Activated CD4-positive, alpha-beta T cell treated with anti-CD3 and anti-CD28 coated beads, Interleukin-2, amount 50 U/mL, for 16 hours (primary cell): ENCODE measurements around the gene OR51B2.

ENCODE experiments used
- DNase-seq: peaks from one replicate; pipeline ENCODE4 v3.0.0-alpha.2; 2020

Gene OR51B2

DNA sequence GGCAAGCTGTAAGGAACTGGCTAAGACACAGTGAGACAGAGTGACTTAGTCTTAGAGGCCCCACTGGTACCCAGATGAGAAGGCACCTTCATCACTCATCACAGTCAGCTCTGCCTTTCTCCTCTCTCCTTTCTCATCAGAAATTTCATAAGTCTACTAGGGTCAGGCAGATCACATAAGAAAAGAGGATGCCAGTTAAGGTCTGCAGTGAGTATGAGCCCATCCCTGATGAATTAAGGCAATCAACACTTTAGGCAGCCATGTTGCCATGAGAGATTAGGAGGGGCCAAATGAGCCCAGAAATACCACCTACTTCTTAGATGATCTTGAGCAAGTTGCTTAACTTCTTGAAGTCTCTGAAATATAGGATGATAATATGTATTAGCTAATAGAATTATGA, 42.5 kb downstream of the OR51B2 start:
- no peak for DNase-seq

DNA sequence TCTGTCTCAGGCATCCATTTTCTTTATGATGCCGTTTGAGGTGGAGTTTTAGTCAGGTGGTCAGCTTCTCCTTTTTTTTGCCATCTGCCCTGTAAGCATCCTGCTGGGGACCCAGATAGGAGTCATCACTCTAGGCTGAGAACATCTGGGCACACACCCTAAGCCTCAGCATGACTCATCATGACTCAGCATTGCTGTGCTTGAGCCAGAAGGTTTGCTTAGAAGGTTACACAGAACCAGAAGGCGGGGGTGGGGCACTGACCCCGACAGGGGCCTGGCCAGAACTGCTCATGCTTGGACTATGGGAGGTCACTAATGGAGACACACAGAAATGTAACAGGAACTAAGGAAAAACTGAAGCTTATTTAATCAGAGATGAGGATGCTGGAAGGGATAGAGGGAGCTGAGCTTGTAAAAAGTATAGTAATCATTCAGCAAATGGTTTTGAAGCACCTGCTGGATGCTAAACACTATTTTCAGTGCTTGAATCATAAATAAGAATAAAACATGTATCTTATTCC, 43.5 kb downstream of the OR51B2 start:
- peak; percentile 81 for DNase-seq

DNA sequence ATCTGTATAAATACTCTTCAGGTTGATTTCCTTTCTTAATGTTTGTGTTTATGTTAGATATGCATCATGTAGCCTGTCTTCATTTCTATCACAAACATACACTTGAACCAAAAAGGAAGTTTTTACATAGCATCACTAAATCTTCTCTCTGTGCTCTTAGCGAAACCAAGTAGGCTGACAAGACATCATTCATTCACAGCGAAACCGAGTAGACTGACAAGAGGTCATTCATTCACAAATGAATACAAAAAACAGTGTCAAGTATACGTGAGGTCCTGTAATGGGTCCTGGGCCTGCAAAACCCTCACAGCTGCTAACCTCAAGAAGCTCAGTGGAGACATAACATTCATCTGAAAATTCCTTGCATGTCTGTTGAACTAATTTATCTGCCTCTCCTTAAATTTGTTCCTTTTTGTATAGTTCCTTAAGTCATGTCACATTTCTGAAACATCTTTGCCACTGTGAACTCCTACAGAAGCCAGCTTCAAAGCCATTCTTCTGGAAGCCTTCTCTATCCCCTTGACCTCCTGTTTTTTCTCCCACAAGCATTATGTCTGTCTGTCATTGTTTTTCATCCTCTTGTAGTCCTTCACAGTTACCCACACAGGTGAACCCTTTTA, 44.5 kb downstream of the OR51B2 start:
- DNase-seq: no peak

DNA sequence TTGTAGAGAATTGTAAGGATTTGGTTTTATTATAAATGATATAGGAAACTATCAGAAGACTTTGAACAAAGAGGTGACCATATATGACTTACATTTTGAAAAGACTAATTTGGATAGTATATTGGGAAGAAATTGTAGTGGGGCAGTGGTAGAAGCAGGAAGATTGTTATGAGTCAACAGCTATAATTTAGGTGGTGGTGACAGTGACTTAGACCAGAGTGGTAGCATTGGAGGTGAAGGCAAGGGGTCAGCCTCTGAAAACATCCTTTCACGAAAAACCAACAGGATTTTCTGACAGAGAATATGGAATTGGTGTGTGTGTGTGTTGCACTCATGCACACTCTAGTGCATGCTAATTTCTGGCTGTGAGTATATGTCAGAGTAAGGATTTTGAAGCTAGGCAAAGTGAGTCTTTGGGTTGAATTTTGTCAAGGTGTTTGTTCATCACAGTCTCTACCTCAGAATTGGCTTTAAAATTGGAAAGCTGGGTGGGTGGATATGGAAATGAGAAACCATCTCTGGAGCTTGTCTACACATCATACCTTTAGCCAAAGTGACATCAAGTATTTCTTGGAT, 46.2 kb downstream of the OR51B2 start:
- peak; percentile 11 for DNase-seq

DNA sequence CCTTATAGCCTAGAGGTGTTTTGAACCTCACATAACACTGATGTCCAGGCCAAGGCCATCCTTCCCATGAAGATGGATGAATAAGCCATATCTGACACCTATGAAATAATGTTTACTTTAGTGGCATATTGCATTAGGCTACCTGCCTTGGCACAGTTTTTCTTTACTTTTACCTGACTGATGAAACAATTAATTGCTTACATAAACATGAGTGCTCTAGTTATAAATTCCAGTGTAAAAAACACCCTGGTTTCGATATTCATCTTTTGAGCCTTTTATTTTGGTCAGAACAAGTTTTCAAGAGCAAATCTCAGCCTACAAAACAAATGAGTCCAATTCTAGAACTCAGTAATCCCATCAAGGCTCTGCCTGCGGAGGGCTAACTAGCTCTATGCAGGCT, 47.4 kb downstream of the OR51B2 start:
- DNase-seq: no peak

DNA sequence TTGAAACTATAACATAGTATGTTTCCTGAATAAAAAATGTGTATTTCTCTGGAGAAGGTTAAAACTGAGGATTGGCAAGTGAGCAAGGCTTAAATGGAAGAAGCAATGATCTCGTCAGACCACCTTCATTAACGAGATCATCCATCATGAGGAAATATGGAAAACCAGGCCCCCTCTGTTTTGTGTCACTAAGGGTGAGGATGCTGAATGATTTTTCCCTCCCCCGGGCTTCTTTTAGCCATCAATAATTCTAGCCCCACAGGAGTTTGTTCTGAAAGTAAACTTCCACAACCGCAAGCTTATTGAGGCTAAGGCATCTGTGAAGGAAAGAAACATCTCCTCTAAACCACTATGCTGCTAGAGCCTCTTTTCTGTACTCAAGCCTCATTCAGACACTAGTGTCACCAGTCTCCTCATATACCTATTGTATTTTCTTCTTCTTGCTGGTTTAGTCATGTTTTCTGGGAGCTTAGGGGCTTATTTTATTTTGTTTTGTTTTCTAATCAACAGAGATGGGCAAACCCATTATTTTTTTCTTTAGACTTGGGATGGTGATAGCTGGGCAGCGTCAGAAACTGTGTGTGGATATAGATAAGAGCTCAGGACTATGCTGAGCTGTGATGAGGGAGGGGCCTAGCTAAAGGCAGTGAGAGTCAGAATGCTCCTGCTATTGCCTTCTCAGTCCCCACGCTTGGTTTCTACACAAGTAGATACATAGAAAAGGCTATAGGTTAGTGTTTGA, 48.6 kb downstream of the OR51B2 start:
- DNase-seq: no peak

DNA sequence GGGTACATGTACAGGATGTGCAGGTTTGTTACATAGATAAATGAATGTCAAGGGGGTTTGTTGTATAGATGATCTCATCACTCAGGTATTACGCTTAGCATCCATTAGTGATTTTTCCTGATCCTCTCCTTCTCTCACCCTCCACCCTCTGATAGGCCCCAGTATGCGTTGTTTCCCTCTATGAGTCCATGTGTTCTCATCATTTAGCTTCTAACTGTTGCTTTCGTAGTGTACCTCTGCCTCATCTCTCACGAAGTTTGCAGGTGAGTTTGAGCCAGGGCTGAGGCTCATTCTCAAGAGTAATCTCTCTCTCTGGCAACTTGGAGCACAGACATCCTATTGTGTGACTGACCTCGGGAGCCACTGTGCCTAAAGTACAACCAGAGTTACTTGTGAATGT, 49.7 kb downstream of the OR51B2 start:
- no peak for DNase-seq
